ENCODE results near the gene ANKDD1B.

DNA sequence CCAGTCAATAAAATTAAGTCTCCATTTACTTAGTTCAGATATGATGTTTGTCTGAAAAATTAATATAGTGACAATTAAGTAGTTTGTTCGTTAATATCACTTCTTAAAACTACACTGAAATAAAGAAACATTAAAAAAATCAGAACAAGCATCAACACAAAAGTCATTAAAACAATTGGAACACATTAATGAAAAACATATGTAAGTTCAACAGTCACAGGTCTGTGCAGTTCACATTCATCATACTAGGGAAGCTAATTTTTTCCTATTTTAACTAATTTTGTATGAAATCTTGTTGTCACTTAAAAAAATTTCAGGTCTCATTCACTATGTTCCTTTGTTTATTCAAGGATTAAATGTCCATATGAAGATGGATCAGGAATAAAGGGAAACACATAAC, 83.5 kb downstream of the ANKDD1B start:
- TF ChIP-seq POLR2A (IDR thresholded peaks at IDR 0.05) = no peak
- TF ChIP-seq, protein P1, sequence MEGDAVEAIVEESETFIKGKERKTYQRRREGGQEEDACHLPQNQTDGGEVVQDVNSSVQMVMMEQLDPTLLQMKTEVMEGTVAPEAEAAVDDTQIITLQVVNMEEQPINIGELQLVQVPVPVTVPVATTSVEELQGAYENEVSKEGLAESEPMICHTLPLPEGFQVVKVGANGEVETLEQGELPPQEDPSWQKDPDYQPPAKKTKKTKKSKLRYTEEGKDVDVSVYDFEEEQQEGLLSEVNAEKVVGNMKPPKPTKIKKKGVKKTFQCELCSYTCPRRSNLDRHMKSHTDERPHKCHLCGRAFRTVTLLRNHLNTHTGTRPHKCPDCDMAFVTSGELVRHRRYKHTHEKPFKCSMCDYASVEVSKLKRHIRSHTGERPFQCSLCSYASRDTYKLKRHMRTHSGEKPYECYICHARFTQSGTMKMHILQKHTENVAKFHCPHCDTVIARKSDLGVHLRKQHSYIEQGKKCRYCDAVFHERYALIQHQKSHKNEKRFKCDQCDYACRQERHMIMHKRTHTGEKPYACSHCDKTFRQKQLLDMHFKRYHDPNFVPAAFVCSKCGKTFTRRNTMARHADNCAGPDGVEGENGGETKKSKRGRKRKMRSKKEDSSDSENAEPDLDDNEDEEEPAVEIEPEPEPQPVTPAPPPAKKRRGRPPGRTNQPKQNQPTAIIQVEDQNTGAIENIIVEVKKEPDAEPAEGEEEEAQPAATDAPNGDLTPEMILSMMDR (IDR thresholded peaks at IDR 0.05) = no peak

All from right lobe of liver (tissue), 4 donors.